ENCODE results near the gene PANX1.
A peak's percentile ranks its signal among the peaks of the same experiment; 100 is the strongest.

PANX1 gene

GRCh38 chr11:94186342-94187203, 57.9 kb downstream of the PANX1 start:
- peak; percentile 26 for DNase-seq

- DNase-seq = no peak
Observed at GRCh38 chr11:94193288-94193687, 64.6 kb downstream of the PANX1 start.

- DNase-seq = no peak
Observed at GRCh38 chr11:94194712-94195111, 66.1 kb downstream of the PANX1 start.

- no peak for DNase-seq
Observed at GRCh38 chr11:94196363-94196762, 67.7 kb downstream of the PANX1 start.

GRCh38 chr11:94198718-94199117, 70.1 kb downstream of the PANX1 start:
- no peak for DNase-seq

- no peak for DNase-seq
Observed at GRCh38 chr11:94199136-94200130, 70.8 kb downstream of the PANX1 start.

- no peak for DNase-seq
Observed at GRCh38 chr11:94201004-94201465, 72.4 kb downstream of the PANX1 start.

GRCh38 chr11:94203070-94203469, 74.4 kb downstream of the PANX1 start:
- DNase-seq = no peak

GRCh38 chr11:94211261-94211830, 82.7 kb downstream of the PANX1 start:
- no peak for DNase-seq

GRCh38 chr11:94212898-94213297, 84.3 kb downstream of the PANX1 start:
- no peak for DNase-seq

- DNase-seq = no peak
Observed at GRCh38 chr11:94217705-94218104, 89.1 kb downstream of the PANX1 start.

- DNase-seq = no peak
Observed at GRCh38 chr11:94218372-94218771, 89.7 kb downstream of the PANX1 start.

- DNase-seq = no peak
Observed at GRCh38 chr11:94219771-94220170, 91.1 kb downstream of the PANX1 start.

GRCh38 chr11:94224078-94224477, 95.4 kb downstream of the PANX1 start:
- no peak for DNase-seq

All from NCI-H524 treated with DMSO at 0.1 percent for 48 hours (cell line).